ENCODE data around the gene ZNF772.

Gene ZNF772

GRCh38 chr19:57435062-57435978, 42.0 kb downstream of the ZNF772 start, which contains the start of gene ZNF749:
Gene ZNF749 (plus strand): TSS chr19:57435325. CDS start chr19:57435579, 254 bp downstream.
- DNase-seq (ENCODE audit: low spot score) (peak; percentile 92), FAIRE-seq (peak; percentile 82)

- no peak for FAIRE-seq
- DNase-seq (ENCODE audit: low spot score), result no peak
Measured at GRCh38 chr19:57434386-57435061, 42.8 kb downstream of the ZNF772 start.

- no peak for DNase-seq (ENCODE audit: low spot score)
- no peak for FAIRE-seq
Measured at GRCh38 chr19:57421037-57421436, 56.3 kb downstream of the ZNF772 start.

GRCh38 chr19:57419439-57419838, 57.9 kb downstream of the ZNF772 start:
- DNase-seq (ENCODE audit: low spot score), result no peak
- FAIRE-seq, result no peak
